ENCODE results near the gene FASTKD1.
"Not testable (repeated sequence)": the region's sequence is repeated elsewhere in the genome, so short reads cannot be mapped to it uniquely, and the experiment has no call there.

FASTKD1 gene

DNA sequence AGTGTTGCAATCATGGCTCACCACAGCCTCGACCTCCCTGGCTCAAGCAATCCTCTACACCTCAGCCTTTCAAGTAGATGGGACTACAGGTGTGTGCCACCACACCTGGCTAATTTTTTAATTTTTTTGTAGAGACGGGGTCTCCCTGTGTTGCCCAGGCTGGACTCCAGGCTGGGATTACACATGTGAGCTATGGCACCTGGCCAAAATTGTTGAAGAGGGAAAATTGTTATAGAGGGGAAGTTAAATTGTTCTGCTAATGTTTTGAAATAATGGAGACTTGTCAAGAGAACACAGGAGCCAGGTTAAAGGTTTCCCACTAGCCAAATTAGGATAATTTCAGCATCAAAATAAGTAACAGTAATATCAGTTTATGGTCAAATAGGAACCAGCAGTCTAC, 35.6 kb upstream of the FASTKD1 start:
- no peak overlapping the region for H3K4me3 ChIP-seq (ENCODE audit: low read depth, low read length)
- DNase-seq (ENCODE audit: low read depth), result no peak
- TF ChIP-seq POLR2A (IDR thresholded peaks at IDR 0.05; ENCODE audit: extremely low read depth, insufficient read length) (no peak), MYC (IDR thresholded peaks at IDR 0.05; ENCODE audit: low read depth, low read length) (no peak)
- TF ChIP-seq, protein P1, sequence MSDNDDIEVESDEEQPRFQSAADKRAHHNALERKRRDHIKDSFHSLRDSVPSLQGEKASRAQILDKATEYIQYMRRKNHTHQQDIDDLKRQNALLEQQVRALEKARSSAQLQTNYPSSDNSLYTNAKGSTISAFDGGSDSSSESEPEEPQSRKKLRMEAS (IDR thresholded peaks at IDR 0.05; ENCODE audit: low read depth, low read length), result no peak
- TF ChIP-seq, protein P2, sequence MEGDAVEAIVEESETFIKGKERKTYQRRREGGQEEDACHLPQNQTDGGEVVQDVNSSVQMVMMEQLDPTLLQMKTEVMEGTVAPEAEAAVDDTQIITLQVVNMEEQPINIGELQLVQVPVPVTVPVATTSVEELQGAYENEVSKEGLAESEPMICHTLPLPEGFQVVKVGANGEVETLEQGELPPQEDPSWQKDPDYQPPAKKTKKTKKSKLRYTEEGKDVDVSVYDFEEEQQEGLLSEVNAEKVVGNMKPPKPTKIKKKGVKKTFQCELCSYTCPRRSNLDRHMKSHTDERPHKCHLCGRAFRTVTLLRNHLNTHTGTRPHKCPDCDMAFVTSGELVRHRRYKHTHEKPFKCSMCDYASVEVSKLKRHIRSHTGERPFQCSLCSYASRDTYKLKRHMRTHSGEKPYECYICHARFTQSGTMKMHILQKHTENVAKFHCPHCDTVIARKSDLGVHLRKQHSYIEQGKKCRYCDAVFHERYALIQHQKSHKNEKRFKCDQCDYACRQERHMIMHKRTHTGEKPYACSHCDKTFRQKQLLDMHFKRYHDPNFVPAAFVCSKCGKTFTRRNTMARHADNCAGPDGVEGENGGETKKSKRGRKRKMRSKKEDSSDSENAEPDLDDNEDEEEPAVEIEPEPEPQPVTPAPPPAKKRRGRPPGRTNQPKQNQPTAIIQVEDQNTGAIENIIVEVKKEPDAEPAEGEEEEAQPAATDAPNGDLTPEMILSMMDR (IDR thresholded peaks at IDR 0.05; ENCODE audit: low read depth, low read length), result no peak

DNA sequence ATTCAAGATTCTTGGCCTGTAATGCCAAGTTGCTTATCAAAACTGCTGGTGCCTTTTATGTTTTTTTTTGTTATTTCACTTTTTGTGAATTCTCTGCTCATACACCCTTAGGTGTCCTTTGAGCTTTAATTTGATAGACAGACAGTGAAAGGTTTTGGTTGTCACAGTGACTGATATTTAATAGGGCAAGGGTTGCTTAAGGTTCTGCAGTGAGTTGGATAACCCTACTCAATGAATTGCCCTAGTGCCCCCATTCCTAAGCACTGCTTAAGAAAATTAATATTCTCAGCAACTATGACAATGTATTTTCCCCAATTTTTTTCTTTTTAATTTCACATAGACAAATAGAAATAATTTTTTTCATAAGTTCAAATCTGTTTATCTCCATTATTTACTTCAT, 25.9 kb upstream of the FASTKD1 start:
- DNase-seq (ENCODE audit: low read depth), result no peak
- no peak overlapping the region for H3K4me3 ChIP-seq (ENCODE audit: low read depth, low read length)
- TF ChIP-seq POLR2A (IDR thresholded peaks at IDR 0.05; ENCODE audit: extremely low read depth, insufficient read length), result no peak
- TF ChIP-seq, protein P1 (IDR thresholded peaks at IDR 0.05; ENCODE audit: low read depth, low read length), result no peak
- TF ChIP-seq, protein P2 (IDR thresholded peaks at IDR 0.05; ENCODE audit: low read depth, low read length), result no peak

DNA sequence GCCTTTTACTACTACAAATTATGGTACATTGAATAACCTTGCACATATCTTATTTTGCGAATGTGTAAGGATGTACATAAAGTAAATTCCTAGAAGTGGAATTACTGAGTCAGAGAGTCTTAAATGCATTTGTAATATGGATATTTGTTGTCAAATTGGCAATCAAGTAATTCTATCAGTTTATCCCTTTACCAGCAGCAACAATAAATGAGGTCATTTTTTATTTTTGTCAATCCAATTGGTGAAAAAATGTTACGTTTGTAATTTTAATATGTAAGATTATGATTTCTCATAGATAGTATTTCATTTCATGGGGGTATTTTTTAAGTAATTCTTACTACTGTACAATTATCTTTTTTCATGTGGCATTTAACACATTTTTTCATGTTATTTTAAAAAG, 25.3 kb upstream of the FASTKD1 start:
- no peak for DNase-seq (ENCODE audit: low read depth)
- TF ChIP-seq POLR2A (IDR thresholded peaks at IDR 0.05; ENCODE audit: extremely low read depth, insufficient read length) (no peak), MYC (IDR thresholded peaks at IDR 0.05; ENCODE audit: low read depth, low read length) (no peak)
- TF ChIP-seq, protein P2 (IDR thresholded peaks at IDR 0.05; ENCODE audit: low read depth, low read length), result no peak
- TF ChIP-seq, protein P1 (IDR thresholded peaks at IDR 0.05; ENCODE audit: low read depth, low read length), result no peak
- H3K4me3 ChIP-seq (ENCODE audit: low read depth, low read length), result no peak overlapping the region

DNA sequence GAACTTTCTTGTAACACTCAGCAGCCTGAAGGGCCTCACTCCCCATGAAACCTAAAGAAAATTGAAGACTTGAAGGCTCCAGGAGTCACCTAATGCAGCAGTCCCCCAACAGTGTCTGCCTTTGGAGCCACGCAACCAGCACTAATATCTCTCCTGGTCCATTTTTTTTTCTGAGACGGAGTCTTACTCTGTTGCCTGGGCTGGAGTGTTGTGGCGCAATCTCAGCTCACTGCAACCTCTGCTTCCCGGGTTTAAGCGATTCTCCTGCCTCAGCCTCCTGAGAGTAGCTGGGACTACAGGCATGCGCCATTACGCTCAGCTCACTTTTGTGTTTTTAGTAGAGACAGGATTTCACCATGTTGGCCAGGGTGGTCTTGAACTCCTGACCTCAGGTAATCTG, 22.9 kb upstream of the FASTKD1 start:
- H3K4me3 ChIP-seq (ENCODE audit: low read depth, low read length); DNase-seq (ENCODE audit: low read depth): not testable (repeated sequence)

DNA sequence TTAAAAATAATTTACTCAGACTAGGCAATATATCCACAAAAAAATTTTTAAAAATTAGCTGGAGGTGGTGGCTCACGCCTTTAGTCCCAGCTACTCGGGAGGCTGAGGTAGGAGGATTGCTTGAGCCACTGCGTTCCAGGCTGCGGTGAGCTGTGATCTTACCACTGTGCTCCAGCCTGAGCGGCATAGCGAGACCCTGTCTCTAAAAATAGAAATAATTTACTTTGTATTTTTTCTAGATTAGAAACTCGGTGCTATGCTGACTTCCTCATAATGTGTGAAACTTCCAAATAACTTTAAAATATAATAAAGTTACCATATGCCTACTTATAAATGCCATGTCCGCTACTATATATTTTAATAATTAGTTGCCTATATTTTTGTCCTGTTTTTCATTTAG, 17.1 kb upstream of the FASTKD1 start:
- no peak for DNase-seq (ENCODE audit: low read depth)
- no peak overlapping the region for H3K4me3 ChIP-seq (ENCODE audit: low read depth, low read length)
- TF ChIP-seq POLR2A (IDR thresholded peaks at IDR 0.05; ENCODE audit: extremely low read depth, insufficient read length) (no peak), MYC (IDR thresholded peaks at IDR 0.05; ENCODE audit: low read depth, low read length) (no peak)
- TF ChIP-seq, protein P2 (IDR thresholded peaks at IDR 0.05; ENCODE audit: low read depth, low read length), result no peak
- TF ChIP-seq, protein P1 (IDR thresholded peaks at IDR 0.05; ENCODE audit: low read depth, low read length), result no peak

DNA sequence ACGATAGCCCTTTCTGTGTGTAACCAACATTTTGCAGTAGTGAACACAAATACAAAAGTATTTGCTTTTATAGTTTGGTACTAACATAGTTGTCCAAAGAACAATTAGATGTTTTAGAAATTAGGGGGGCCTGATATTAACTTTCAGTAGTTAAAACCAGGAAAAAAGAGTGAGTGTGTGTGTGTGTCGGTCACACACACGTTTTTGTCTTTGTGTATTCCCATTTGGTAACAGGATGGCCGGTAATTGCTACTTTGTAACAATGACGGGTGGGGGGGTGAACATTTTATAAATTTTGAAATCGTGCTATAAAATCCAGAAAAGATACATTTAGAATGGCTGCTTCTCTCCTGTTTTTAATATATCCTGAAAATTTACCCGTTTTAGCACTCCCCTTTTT, 12.0 kb upstream of the FASTKD1 start:
- no peak for DNase-seq (ENCODE audit: low read depth)
- TF ChIP-seq MYC (IDR thresholded peaks at IDR 0.05; ENCODE audit: low read depth, low read length) (no peak), POLR2A (IDR thresholded peaks at IDR 0.05; ENCODE audit: extremely low read depth, insufficient read length) (no peak)
- TF ChIP-seq, protein P2 (IDR thresholded peaks at IDR 0.05; ENCODE audit: low read depth, low read length), result no peak
- TF ChIP-seq, protein P1 (IDR thresholded peaks at IDR 0.05; ENCODE audit: low read depth, low read length), result no peak

More for the DNA sequence above, 12.0 kb upstream of the FASTKD1 start:
- H3K4me3 ChIP-seq (ENCODE audit: low read depth, low read length), result peak overlapping the region; percentile 78

All from NB4 (cell line).